GM12874 (cell line): ENCODE data around the gene CAMK4.

ENCODE experiments used
- TF ChIP-seq, protein P1 (sequence below): IDR thresholded peaks from 2 replicates; pipeline ENCODE4 v1.5.1; 2011; ENCODE audit warnings: low read depth, mild to moderate bottlenecking, control low read depth, low read length, moderate library complexity; ENCODE audit not compliant: insufficient read depth

The CAMK4 gene

DNA sequence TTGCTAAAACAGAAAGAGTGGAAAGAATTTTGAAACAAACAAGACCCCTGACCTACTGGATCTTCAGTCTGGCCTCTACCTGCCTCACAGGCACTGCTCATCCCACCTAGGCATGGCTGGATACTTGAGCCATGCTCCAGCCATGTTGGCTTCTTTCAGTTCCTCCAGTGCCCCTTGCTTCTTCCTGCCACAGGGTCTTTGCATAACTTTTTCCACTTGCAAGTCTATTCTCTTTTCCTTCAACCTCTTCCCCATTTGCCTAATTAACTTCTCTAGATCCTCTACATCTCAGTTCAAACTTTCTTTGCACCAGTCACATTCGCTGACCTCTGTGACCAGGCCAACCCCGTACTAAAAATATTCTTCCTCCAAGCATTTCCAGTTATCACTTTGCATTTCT, 237.8 kb downstream of the CAMK4 start:
- TF ChIP-seq, protein P1, sequence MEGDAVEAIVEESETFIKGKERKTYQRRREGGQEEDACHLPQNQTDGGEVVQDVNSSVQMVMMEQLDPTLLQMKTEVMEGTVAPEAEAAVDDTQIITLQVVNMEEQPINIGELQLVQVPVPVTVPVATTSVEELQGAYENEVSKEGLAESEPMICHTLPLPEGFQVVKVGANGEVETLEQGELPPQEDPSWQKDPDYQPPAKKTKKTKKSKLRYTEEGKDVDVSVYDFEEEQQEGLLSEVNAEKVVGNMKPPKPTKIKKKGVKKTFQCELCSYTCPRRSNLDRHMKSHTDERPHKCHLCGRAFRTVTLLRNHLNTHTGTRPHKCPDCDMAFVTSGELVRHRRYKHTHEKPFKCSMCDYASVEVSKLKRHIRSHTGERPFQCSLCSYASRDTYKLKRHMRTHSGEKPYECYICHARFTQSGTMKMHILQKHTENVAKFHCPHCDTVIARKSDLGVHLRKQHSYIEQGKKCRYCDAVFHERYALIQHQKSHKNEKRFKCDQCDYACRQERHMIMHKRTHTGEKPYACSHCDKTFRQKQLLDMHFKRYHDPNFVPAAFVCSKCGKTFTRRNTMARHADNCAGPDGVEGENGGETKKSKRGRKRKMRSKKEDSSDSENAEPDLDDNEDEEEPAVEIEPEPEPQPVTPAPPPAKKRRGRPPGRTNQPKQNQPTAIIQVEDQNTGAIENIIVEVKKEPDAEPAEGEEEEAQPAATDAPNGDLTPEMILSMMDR: no peak

DNA sequence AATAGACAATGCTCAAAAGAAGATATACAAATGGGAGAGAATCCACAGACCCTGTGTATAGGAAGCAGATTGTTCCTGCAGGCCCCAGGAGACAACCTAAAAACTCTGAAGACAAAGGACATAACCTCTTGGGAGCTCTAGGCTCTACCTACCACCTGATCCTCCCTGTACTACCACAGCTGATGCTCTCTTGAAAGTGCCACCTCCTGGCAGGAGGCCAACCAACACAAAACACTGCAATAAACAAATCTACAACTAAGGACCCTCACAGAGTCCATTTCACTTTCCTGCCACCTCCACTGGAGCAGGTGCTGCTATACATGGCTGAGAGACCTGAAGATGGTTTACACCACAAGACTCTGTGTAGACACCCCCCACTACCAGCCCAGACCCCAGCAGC, 239.1 kb downstream of the CAMK4 start:
- TF ChIP-seq, protein P1: no peak

DNA sequence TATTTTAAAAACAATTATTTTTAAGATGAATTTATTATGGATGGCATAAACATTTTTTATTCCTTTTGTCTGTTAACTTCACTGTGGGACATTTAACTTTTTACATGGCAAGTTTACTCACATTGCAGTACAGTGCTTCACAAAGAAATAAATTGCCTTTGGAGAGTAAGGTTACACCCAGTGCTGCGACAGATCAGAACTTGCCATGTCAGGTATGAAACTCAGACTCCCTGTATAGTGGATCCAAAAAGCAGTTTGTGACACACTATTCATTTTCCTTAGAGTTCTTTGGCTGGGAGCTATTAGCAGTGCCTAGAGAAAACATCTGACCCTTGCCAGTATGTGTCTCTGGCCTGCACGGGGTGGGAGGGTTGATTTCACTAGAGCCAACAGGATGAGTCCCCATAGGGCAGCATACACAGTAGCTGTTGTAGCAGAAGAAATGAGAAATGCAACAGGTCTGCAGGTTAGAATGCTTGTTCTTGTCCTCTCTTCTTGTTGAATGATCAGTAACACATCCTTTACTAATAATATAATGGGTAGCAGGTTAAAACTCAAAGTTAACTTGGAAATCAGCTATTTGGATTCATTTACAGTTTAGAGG, 245.2 kb downstream of the CAMK4 start:
- TF ChIP-seq, protein P1: no peak

DNA sequence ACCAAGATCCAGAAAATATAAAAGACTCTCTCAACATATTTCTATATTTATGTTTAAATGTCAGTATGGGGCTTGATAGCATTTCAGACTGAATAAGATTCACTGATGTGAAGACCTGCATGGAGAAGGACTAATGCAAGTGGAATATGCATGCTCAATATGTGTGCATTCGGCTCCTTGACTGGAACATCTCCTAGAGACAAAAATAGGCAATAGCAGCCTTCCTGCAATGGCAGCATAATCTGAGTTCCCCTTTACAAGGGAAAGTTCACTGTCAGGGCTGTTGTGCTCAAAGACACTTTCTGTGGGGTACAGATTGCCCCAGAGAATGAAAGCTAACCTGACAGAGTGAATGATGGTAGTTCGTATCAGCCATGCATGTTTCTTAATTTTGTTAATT, 245.7 kb downstream of the CAMK4 start:
- TF ChIP-seq, protein P1: no peak

DNA sequence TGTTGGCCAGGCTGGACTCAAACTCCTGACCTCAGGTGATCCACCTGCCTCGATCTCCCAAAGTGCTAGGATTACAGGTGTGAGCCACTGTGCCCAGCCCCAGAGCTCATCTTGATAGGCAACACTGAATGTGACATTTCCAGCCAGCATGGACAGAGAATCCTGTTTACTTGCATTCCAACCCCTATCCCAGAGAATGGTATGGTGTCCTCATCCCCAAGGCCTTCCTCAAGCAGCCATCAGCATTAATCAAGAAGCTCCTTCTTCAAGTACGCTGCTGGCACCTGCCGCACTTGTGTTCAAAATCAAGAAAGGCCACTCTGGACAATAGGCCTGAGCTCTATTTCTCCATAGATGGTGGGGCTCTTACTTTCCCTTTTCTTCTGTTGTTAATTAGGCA, 247.9 kb downstream of the CAMK4 start:
- TF ChIP-seq, protein P1: no peak

DNA sequence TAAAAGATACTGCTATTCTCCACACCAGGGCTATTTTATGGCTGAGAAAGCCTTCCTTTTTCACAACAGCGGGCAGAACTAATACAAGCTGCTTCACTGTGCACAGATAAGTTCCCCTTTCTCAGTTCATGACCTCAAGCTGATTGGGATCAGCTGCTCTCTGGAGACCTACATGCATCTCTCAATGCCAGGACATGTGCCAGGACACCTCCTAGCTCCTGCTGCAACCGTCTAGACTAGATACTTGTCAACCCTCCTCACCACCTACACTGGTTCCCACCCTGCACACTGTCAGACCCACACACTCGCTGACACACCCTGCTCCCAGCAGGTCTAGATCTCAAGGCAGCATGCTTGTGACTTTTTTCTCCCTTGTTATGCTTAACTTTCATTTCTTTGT, 248.4 kb downstream of the CAMK4 start:
- TF ChIP-seq, protein P1: no peak

DNA sequence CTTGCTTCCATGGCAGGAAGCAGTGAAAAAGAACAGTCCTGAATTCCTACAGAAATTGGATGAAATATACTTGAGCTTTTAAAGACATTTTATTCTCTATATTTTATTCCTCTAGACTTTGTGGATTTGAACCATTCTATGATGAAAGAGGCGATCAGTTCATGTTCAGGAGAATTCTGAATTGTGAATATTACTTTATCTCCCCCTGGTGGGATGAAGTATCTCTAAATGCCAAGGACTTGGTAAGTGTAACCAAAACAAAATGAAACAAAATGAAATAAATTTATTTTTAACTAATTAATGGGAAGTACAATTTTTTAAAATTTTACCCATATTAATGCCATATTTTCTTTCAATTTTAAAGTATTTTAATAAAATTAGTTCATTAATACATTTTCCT, 254.1 kb downstream of the CAMK4 start:
- TF ChIP-seq, protein P1: no peak

DNA sequence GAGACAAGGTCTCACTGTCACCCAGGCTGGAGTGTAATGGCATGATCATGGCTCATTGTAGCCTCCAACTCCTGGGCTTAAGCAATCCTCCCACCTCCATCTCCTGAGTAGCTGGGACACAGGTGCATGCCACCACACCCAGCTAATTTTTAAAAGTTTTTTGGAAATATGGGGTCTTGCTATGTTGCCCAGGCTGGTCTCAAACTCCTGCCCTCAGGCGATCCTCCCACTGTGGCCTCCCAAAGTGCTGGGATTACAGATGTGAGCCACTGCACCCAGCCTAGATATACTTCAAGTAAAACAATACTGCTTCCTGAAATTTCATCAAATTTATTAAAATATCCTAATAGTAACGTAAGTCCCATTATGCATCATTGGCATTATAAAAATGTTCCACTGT, 254.7 kb downstream of the CAMK4 start:
- TF ChIP-seq, protein P1: no peak
